Keratinocyte (primary cell): ENCODE measurements around the gene RNF157. TPM values are rescaled to one million over a fixed set of nuclear protein-coding genes. Genes with fewer than 3 reads are reported as not detected.

Experiments
- DNase-seq: peaks from one replicate; pipeline ENCODE4 v3.0.0-alpha.2; 2011; ENCODE audit warnings: low read depth, missing footprints, low spot score
- FAIRE-seq: peaks from 2 replicates; lab custom pipeline; 2011; peaks lifted over from hg19 to GRCh38; lab: Jason Lieb, UNC
- H2AFZ ChIP-seq: 2 replicates; pipeline ENCODE4 v1.6.0; 2012; ENCODE audit warnings: low read length, control low read depth, inconsistent platforms; ENCODE audit not compliant: control insufficient read depth
- H3K27ac ChIP-seq: 2 replicates; pipeline ENCODE4 v1.5.1; 2011; ENCODE audit warnings: low read length; ENCODE audit not compliant: control insufficient read depth, insufficient read depth
- H3K27me3 ChIP-seq: 3 replicates; pipeline ENCODE4 v1.6.0; 2011; ENCODE audit warnings: low read length; ENCODE audit not compliant: control insufficient read depth, insufficient read depth; ENCODE audit errors: extremely low read depth
- H3K36me3 ChIP-seq, 2 experiments: 2 replicates in 1 of 2; 3 replicates in 1 of 2; pipeline ENCODE4 v1.5.1; 2011; ENCODE audit warnings: low read length in 2 of 2, mild to moderate bottlenecking in 1 of 2; ENCODE audit not compliant: control insufficient read depth in 2 of 2, insufficient read depth in 2 of 2; ENCODE audit errors: extremely low read depth in 1 of 2
- H3K4me1 ChIP-seq: 3 replicates; pipeline ENCODE4 v1.5.1; 2011; ENCODE audit warnings: low read length; ENCODE audit not compliant: control insufficient read depth, insufficient read depth; ENCODE audit errors: extremely low read depth
- H3K4me2 ChIP-seq: 3 replicates; pipeline ENCODE4 v1.6.0; 2011; ENCODE audit warnings: low read depth, low read length; ENCODE audit not compliant: control insufficient read depth, insufficient read depth; ENCODE audit errors: extremely low read depth
- H3K4me3 ChIP-seq, 3 experiments: fragments of 200-600 bp in 1 of 3; sonication (generic) in 1 of 3; 2 replicates in 2 of 3; 3 replicates in 1 of 3; pipeline ENCODE4 v1.5.1; 2011 to 2016; ENCODE audit warnings: low read length in 3 of 3, mild to moderate bottlenecking in 3 of 3, control low read depth in 2 of 3, inconsistent platforms in 1 of 3, low read depth in 1 of 3, mixed read lengths in 1 of 3, mixed run types in 1 of 3, moderate library complexity in 1 of 3; ENCODE audit not compliant: control insufficient read depth in 2 of 3, insufficient read depth in 2 of 3; ENCODE audit errors: extremely low read depth in 1 of 3
- H3K79me2 ChIP-seq: 2 replicates; pipeline ENCODE4 v1.6.0; 2012; ENCODE audit warnings: low read length; ENCODE audit not compliant: control insufficient read depth, insufficient read depth
- H3K9ac ChIP-seq: 3 replicates; pipeline ENCODE4 v1.6.0; 2011; ENCODE audit warnings: low read length; ENCODE audit not compliant: control insufficient read depth, insufficient read depth; ENCODE audit errors: extremely low read depth
- H3K9me1 ChIP-seq: 3 replicates; pipeline ENCODE4 v1.6.0; 2011; ENCODE audit warnings: low read length; ENCODE audit not compliant: control insufficient read depth, insufficient read depth; ENCODE audit errors: extremely low read depth
- H3K9me3 ChIP-seq: 2 replicates; pipeline ENCODE4 v1.5.1; 2012; ENCODE audit warnings: low read depth, low read length; ENCODE audit not compliant: control insufficient read depth
- H4K20me1 ChIP-seq: 3 replicates; pipeline ENCODE4 v1.6.0; 2011; ENCODE audit warnings: low read length; ENCODE audit not compliant: control insufficient read depth, insufficient read depth; ENCODE audit errors: extremely low read depth
- EZH2 ChIP-seq: IDR thresholded peaks from one replicate; pipeline ENCODE4 v1.6.1; 2012; ENCODE audit warnings: inconsistent platforms, mild to moderate bottlenecking, low read length, moderate library complexity
- dilution Hi-C: fragments of 300-500 bp; cut with MboI; formaldehyde crosslinking; loops from one replicate; pipeline ENCODE4 v1.7.0; 2020; ENCODE audit warnings: low sequenced_read_pairs; ENCODE audit not compliant: extremely low pct_ligation_motif_present
- polyA plus RNA-seq, 5 experiments: library from polyadenylated mRNA; depleted of rRNA in 3 of 5; stranded (reverse) in 3 of 5; stranded (forward) in 1 of 5; unstranded in 1 of 5; fragments of >200 nt; gene quantifications; 1 replicate in 1 of 5; 2 replicates in 3 of 5; 3 replicates in 1 of 5; pipeline versions ENCODE4 v1.2.1 to v1.2.3, GENCODE V29; 2011 to 2012; ENCODE audit warnings: missing spikeins in 2 of 5, low read depth in 1 of 5, low replicate concordance in 1 of 5
- TF ChIP-seq, protein P1 (sequence below), 3 experiments: IDR thresholded peaks in 1 of 3; conservative IDR thresholded peaks in 1 of 3; optimal IDR thresholded peaks in 1 of 3; 2 replicates in 2 of 3; 3 replicates in 1 of 3; pipeline versions ENCODE3 to v1.5.1; 2011; ENCODE audit warnings: low read length in 3 of 3, mild to moderate bottlenecking in 3 of 3, moderate library complexity in 2 of 3, control low read depth in 1 of 3, inconsistent platforms in 1 of 3; ENCODE audit not compliant: insufficient read depth in 2 of 3; ENCODE audit errors: extremely low read depth in 1 of 3

RNF157 gene
- polyA plus RNA-seq, 1 donor (not counting 4 experiments of a cell fraction or from before 2014, with no cell fraction given), result not detected

DNA sequence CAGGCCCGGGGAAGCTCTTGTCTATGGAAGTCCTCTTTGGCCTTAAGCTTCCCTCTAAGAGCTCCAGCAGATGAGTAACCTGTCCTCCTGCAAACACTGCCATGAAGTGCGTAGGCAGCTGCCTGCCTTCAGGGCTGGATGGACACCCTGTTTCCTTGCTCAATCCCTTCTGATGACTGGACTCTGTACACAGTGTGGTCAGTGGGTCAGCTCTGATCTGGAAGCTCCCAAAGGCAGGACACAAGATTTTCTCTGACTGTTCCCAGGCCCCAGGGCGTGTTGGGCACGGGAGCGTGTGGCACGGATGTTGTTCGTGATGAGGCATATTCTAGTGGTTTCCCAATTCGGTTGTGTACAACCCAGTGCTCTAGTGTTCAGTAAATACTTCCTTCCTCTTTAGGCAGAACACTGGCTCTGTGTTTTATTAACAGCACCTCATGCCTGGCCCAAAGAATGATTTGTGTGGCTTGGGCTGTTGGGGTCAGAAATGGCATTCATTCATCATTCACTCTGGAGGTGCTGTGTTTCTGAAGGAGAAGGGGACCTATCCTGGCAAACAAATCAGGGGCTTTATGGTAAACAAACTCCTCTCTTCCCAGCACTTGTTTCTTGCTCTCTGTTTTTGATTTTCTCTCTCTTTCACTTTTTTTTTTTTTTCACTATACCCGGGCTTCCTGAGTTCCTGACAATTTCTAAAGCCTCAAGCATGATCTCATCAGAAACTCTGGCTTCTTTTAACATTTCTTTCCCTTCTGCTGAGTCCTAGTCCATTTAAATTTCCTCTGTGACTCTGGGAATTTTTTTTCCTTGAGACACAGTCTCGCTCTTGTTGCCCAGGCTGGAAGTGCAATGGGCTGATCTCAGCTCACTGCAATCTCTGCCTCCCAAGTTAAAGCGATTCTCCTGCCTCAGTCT lies 12.0 kb upstream of the RNF157 start:
- H3K9me1 ChIP-seq, result no peaks in the 10 kb centered on the region
- H2AFZ ChIP-seq, result no peak overlapping the region
- FAIRE-seq, result no peak
- H4K20me1 ChIP-seq, result no peaks in the 10 kb centered on the region
- TF ChIP-seq, protein P1, sequence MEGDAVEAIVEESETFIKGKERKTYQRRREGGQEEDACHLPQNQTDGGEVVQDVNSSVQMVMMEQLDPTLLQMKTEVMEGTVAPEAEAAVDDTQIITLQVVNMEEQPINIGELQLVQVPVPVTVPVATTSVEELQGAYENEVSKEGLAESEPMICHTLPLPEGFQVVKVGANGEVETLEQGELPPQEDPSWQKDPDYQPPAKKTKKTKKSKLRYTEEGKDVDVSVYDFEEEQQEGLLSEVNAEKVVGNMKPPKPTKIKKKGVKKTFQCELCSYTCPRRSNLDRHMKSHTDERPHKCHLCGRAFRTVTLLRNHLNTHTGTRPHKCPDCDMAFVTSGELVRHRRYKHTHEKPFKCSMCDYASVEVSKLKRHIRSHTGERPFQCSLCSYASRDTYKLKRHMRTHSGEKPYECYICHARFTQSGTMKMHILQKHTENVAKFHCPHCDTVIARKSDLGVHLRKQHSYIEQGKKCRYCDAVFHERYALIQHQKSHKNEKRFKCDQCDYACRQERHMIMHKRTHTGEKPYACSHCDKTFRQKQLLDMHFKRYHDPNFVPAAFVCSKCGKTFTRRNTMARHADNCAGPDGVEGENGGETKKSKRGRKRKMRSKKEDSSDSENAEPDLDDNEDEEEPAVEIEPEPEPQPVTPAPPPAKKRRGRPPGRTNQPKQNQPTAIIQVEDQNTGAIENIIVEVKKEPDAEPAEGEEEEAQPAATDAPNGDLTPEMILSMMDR (optimal IDR thresholded peaks at IDR 0.05 in 1 of 3, IDR thresholded peaks at IDR 0.05 in 1 of 3, conservative IDR thresholded peaks at IDR 0.05 in 1 of 3; ENCODE audit: extremely low read depth in 1 of 3, insufficient read depth in 2 of 3, low read length in 3 of 3), result no peak
- no peak for TF ChIP-seq EZH2
- H3K4me2 ChIP-seq, result peak overlapping the region; percentile 35
- no peak overlapping the region for H3K27ac ChIP-seq
- H3K79me2 ChIP-seq, result no peaks in the 10 kb centered on the region
- no peak overlapping the region for H3K4me3 ChIP-seq
- no peaks in the 10 kb centered on the region for H3K9me3 ChIP-seq
- DNase-seq, result no peak
- H3K4me1 ChIP-seq, result peaks cover 12% of the 10 kb centered on the region
- dilution Hi-C loops, result no loop called here
- H3K36me3 ChIP-seq, result no peaks in the 10 kb centered on the region
- H3K27me3 ChIP-seq, result no peaks in the 10 kb centered on the region
- no peak overlapping the region for H3K9ac ChIP-seq

DNA sequence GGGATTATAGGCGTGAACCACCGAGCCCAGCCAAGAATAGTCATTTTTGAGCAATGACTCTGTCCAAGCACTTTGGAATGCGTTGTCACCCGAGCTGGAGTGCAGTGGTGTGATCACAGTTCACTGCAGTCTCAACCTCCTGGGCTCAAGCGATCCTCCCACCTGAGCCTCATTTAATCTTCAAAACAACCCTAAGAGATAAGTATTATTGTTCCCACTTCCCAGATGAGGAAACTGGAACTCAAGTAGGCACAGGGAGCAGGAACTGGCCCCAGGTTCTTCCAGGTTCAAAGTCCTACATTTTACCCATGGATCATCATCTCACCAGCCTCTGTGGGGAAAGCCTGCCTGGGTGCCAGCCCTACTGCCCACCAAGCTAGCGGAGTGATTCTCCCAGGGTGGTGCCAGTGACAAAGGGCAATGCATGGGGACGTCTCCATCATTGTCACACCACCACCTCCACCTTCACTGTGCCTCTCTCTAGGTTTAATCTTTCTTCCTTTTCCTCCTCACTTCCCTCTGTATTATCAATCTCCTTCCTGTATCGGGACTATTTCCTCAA lies 11.3 kb upstream of the RNF157 start:
- Histone ChIP-seq H4K20me1 (no peaks in the 10 kb centered on the region), H3K9me3 (no peaks in the 10 kb centered on the region), H3K9ac (no peak overlapping the region), H3K36me3 (no peaks in the 10 kb centered on the region), H3K9me1 (no peaks in the 10 kb centered on the region), H3K27me3 (no peaks in the 10 kb centered on the region), H3K27ac (no peak overlapping the region), H2AFZ (no peak overlapping the region), H3K4me2 (no peak overlapping the region), H3K4me3 (no peak overlapping the region), H3K79me2 (no peaks in the 10 kb centered on the region), H3K4me1 (peaks cover 12% of the 10 kb centered on the region)
- no peak for FAIRE-seq
- dilution Hi-C loops, result no loop called here
- no peak for DNase-seq
- TF ChIP-seq, protein P1 (optimal IDR thresholded peaks at IDR 0.05 in 1 of 3, IDR thresholded peaks at IDR 0.05 in 1 of 3, conservative IDR thresholded peaks at IDR 0.05 in 1 of 3; ENCODE audit: extremely low read depth in 1 of 3, insufficient read depth in 2 of 3, low read length in 3 of 3), result no peak
- TF ChIP-seq EZH2, result no peak
